Colonic mucosa (tissue), 4 donors: Measurements from ENCODE around the gene PRKCE. TPM values are rescaled to one million over a fixed set of nuclear protein-coding genes. Genes with fewer than 3 reads are reported as not detected.

Experiments used
- DNase-seq: peaks from one replicate; pipeline ENCODE4 v3.0.0-alpha.2; 2020
- H3K27ac ChIP-seq: fragments of 200-600 bp; one replicate; pipeline ENCODE4 v1.8.0; 2021
- H3K27me3 ChIP-seq: fragments of 200-600 bp; one replicate; pipeline ENCODE4 v1.8.0; 2021
- H3K36me3 ChIP-seq: fragments of 200-600 bp; one replicate; pipeline ENCODE4 v1.8.0; 2021
- H3K4me1 ChIP-seq: fragments of 200-600 bp; one replicate; pipeline ENCODE4 v1.8.0; 2021; ENCODE audit warnings: mild to moderate bottlenecking
- H3K4me3 ChIP-seq: fragments of 200-600 bp; one replicate; pipeline ENCODE4 v1.8.0; 2021
- H3K9ac ChIP-seq, 2 donors: one replicate each; pipeline ENCODE4 v1.7.0; 2013; ENCODE audit warnings: control low read depth in 2 of 2, low read depth in 2 of 2, low read length in 2 of 2
- H3K9me3 ChIP-seq: fragments of 200-600 bp; one replicate; pipeline ENCODE4 v1.8.0; 2021
- intact Hi-C: fragments of 100-400 bp; cut with DNase I; formaldehyde crosslinking; loops from one replicate; pipeline ENCODE4 v1.14.1; 2022
- total RNA-seq, 2 donors: library from RNA; stranded (reverse); fragmentation: NEBNext Ultra II Directional in 1 of 2; extraction: Animal tissue kit (Norgen Biotek cat#: 25700) in 1 of 2; gene quantifications; one replicate each; pipeline ENCODE4 v1.2.1, GENCODE V29; 2021
- TF ChIP-seq, protein P1 (sequence below): fragments of 200-600 bp; IDR thresholded peaks from one replicate; pipeline ENCODE4 v1.8.0; 2022; ENCODE audit warnings: antibody characterized with exemption, mild to moderate bottlenecking
- donor health status: healthy.
- donor health status: DM: no; HTN: no; CAD: no.
- donor health status: DM: no; HTN: no; CAD: no.

Gene PRKCE
- total RNA-seq, 2 donors from 2014 or later = 17.5 to 25.8 TPM

DNA sequence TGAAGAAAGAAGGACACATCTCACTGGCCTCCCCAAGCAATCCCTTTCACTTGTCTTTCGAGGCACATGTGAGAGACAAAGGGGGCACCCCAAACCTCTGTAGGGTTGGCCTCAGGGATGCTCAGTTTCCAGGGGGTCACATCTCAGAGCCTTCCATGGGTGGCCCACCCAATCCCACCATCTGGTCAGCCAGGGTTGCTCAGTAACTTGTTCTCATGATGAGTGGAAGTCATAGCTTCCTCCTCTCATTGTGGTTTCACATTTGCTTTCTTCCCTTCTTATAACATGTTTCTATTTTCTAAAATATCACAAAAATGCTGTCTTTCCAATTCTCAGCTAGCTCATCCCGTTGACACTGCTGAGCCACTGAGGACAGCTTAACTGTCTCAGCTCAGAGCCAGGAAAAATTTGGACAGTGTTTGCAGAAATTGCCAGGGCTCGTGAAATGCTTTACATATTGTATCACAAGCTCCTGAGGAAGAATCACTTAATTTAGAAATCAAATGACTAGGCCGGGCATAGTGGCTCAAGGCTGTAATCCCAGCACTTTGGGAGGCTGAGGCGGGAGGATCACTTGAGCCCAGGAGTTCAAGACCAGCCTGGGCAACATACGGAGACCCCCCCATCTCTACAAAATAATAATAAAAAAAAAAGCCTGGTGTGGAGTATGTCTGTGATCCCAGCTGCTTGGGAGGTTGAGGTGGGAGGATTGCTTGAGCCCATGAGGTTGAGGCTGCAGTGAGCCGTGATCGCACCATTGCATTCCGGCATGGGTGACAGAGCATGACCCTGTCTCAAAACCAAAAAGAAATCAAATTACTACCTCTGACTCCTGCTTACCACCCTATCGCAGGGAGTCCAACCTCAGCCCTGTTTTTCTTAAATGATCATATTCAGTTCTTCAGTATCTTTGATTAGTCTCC, 129.3 kb downstream of the PRKCE start:
- no peak for DNase-seq
- TF ChIP-seq, protein P1, sequence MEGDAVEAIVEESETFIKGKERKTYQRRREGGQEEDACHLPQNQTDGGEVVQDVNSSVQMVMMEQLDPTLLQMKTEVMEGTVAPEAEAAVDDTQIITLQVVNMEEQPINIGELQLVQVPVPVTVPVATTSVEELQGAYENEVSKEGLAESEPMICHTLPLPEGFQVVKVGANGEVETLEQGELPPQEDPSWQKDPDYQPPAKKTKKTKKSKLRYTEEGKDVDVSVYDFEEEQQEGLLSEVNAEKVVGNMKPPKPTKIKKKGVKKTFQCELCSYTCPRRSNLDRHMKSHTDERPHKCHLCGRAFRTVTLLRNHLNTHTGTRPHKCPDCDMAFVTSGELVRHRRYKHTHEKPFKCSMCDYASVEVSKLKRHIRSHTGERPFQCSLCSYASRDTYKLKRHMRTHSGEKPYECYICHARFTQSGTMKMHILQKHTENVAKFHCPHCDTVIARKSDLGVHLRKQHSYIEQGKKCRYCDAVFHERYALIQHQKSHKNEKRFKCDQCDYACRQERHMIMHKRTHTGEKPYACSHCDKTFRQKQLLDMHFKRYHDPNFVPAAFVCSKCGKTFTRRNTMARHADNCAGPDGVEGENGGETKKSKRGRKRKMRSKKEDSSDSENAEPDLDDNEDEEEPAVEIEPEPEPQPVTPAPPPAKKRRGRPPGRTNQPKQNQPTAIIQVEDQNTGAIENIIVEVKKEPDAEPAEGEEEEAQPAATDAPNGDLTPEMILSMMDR = no peak
- intact Hi-C loops = no loop called here
- Histone ChIP-seq H3K27ac (no peak overlapping the region), H3K4me3 (no peak overlapping the region), H3K27me3 (no peaks in the 10 kb centered on the region), H3K9me3 (no peaks in the 10 kb centered on the region), H3K36me3 (no peaks in the 10 kb centered on the region), H3K4me1 (no peaks in the 10 kb centered on the region), H3K9ac (no peak overlapping the region)

GRCh38 chr2:45781464-45781811, 130.0 kb downstream of the PRKCE start:
- intact Hi-C loops = no loop called here

GRCh38 chr2:45782436-45782835, 131.0 kb downstream of the PRKCE start:
- H3K4me3 ChIP-seq = no peak overlapping the region
- H3K36me3 ChIP-seq = no peaks in the 10 kb centered on the region
- DNase-seq = no peak
- no peaks in the 10 kb centered on the region for H3K9me3 ChIP-seq
- TF ChIP-seq, protein P1 = no peak
- H3K27ac ChIP-seq = no peak overlapping the region
- H3K27me3 ChIP-seq = no peaks in the 10 kb centered on the region
- intact Hi-C loops = no loop called here
- no peaks in the 10 kb centered on the region for H3K4me1 ChIP-seq
- H3K9ac ChIP-seq = no peak overlapping the region

More at GRCh38 chr2:45781464-45781811, 130.0 kb downstream of the PRKCE start:
- H3K9ac ChIP-seq = no peak overlapping the region
- no peaks in the 10 kb centered on the region for H3K36me3 ChIP-seq
- no peak overlapping the region for H3K4me3 ChIP-seq
- no peaks in the 10 kb centered on the region for H3K4me1 ChIP-seq
- TF ChIP-seq, protein P1 = no peak
- no peak for DNase-seq
- H3K9me3 ChIP-seq = no peaks in the 10 kb centered on the region
- no peaks in the 10 kb centered on the region for H3K27me3 ChIP-seq
- no peak overlapping the region for H3K27ac ChIP-seq

DNA sequence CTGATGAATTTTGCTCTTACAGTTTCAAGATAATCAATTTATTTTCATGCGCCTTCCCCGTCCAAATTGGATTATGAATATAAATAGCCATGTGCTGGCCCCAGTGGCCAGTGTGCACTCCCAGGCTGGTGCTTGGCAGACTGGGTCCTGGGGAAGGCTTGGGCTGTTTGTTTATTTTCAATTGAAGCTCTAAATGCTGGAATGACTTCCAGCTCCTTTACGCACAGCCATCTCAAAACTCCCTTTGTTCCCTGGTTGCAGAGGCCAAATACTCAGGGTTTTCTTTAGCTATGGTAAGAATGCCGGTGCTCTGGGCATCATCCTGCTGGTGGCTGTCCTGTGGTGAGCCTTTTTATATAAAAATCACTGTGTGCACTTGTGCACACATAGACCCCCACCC, 131.5 kb downstream of the PRKCE start:
- TF ChIP-seq, protein P1 = no peak
- intact Hi-C loops = no loop called here
- no peak overlapping the region for H3K4me3 ChIP-seq

DNA sequence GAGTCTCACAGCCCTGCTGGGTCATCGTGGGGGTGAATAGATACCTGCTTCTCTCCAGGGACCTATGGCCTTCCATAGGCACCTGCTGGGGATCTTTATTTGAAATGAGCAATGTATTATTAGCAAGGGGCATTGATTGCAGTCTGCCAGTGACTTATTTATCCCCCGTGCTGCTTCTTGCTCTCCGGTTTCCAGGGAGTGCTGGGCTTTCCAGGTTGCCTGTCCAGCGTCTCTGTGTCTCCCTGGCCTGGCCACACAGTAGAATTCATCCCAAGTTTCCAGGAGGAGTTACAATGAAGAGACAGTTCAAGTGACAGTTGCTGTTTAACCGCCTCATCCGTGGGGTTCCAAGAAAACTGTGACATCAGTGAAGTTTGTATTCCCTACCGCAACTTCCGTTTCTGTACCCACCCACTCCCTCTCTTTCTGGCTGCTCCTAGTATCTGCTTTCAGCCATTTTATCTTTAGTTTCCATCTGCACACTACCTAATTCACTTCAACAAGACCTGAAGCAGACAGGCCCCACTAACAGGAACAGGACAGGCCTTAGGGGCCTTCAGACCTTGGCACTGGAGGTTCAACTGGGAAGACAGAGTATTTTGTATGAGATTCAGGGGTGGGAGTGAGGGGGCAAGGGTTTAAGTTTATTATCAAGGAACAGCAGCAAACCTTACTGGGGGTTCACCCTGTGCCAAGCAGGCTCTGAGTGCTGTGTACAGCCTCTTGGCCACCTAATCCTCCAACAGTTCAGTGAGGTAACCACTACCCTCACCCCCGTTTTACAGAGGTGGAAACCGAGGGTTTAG, 134.8 kb downstream of the PRKCE start:
- H3K9ac ChIP-seq = no peak overlapping the region
- DNase-seq = no peak
- no peaks in the 10 kb centered on the region for H3K4me1 ChIP-seq
- no peak overlapping the region for H3K27ac ChIP-seq
- H3K9me3 ChIP-seq = no peaks in the 10 kb centered on the region
- H3K27me3 ChIP-seq = no peaks in the 10 kb centered on the region
- no peaks in the 10 kb centered on the region for H3K36me3 ChIP-seq
- intact Hi-C loops = no loop called here
- H3K4me3 ChIP-seq = no peak overlapping the region
- TF ChIP-seq, protein P1 = no peak

More for the DNA sequence above, 131.5 kb downstream of the PRKCE start:
- Histone ChIP-seq H3K9ac (no peak overlapping the region), H3K9me3 (no peaks in the 10 kb centered on the region), H3K4me1 (no peaks in the 10 kb centered on the region), H3K27ac (no peak overlapping the region), H3K36me3 (no peaks in the 10 kb centered on the region), H3K27me3 (no peaks in the 10 kb centered on the region)
- DNase-seq = no peak
